HEK293T (cell line): ENCODE measurements around the gene WDR46.
A peak's percentile ranks its signal among the peaks of the same experiment; 100 is the strongest.

Experiments used
- CTCF ChIA-PET: fragments of 350-600 bp; formaldehyde crosslinking; extraction: SDS; loops from one replicate; lab custom pipeline; 2021; ENCODE audit warnings: antibody characterized with exemption, inconsistent platforms; lab: Yijun Ruan, JAX
- POLR2A ChIA-PET: fragments of 350-600 bp; formaldehyde crosslinking; extraction: SDS; loops from one replicate; lab custom pipeline; 2020; ENCODE audit warnings: antibody characterized with exemption, inconsistent platforms; lab: Yijun Ruan, JAX
- DNase-seq: peaks from one replicate; pipeline ENCODE4 v3.0.0; 2012; ENCODE audit warnings: mixed read lengths; ENCODE audit errors: extremely low spot score
- ARNT ChIP-seq: fragments of 450-650 bp; IDR thresholded peaks from 2 replicates; pipeline ENCODE4 v1.6.1; 2017; ENCODE audit warnings: mild to moderate bottlenecking
- BHLHE40 ChIP-seq: fragments of 450-650 bp; IDR thresholded peaks from 2 replicates; pipeline ENCODE4 v1.6.1; 2016; ENCODE audit warnings: mild to moderate bottlenecking, moderate library complexity, borderline replicate concordance
- CTBP1 ChIP-seq: fragments of 450-650 bp; IDR thresholded peaks from 2 replicates; pipeline ENCODE4 v1.6.1; 2016; ENCODE audit warnings: borderline replicate concordance
- ELF4 ChIP-seq: fragments of 450-650 bp; IDR thresholded peaks from 2 replicates; pipeline ENCODE4 v1.6.1; 2017; ENCODE audit warnings: antibody characterized with exemption
- FOXA1 ChIP-seq: fragments of 450-650 bp; IDR thresholded peaks from 2 replicates; pipeline ENCODE4 v1.6.1; 2016; ENCODE audit warnings: mild to moderate bottlenecking
- FOXK2 ChIP-seq: fragments of 450-650 bp; IDR thresholded peaks from 2 replicates; pipeline ENCODE4 v1.6.1; 2016; ENCODE audit warnings: mild to moderate bottlenecking
- FOXM1 ChIP-seq: fragments of 450-650 bp; IDR thresholded peaks from 2 replicates; pipeline ENCODE4 v1.6.1; 2017; ENCODE audit warnings: mild to moderate bottlenecking, borderline replicate concordance
- HDGF ChIP-seq: fragments of 450-650 bp; IDR thresholded peaks from 2 replicates; pipeline ENCODE4 v1.6.1; 2017; ENCODE audit warnings: antibody characterized with exemption, borderline replicate concordance
- L3MBTL2 ChIP-seq: fragments of 450-650 bp; conservative IDR thresholded peaks from 2 replicates; pipeline ENCODE4 v1.6.1; 2016; ENCODE audit warnings: mild to moderate bottlenecking
- LEF1 ChIP-seq: fragments of 450-650 bp; IDR thresholded peaks from 2 replicates; pipeline ENCODE4 v1.6.1; 2017; ENCODE audit warnings: mild to moderate bottlenecking, borderline replicate concordance
- NFRKB ChIP-seq: fragments of 450-650 bp; IDR thresholded peaks from 2 replicates; pipeline ENCODE4 v1.6.1; 2016; ENCODE audit warnings: mild to moderate bottlenecking, moderate library complexity
- PKNOX1 ChIP-seq: fragments of 450-650 bp; IDR thresholded peaks from 2 replicates; pipeline ENCODE4 v1.6.1; 2016
- SP1 ChIP-seq: fragments of 450-650 bp; IDR thresholded peaks from 2 replicates; pipeline ENCODE4 v1.6.1; 2017
- SUZ12 ChIP-seq: fragments of 450-650 bp; IDR thresholded peaks from 2 replicates; pipeline ENCODE4 v1.6.1; 2016; ENCODE audit warnings: mild to moderate bottlenecking
- TARDBP ChIP-seq: fragments of 450-650 bp; IDR thresholded peaks from 2 replicates; pipeline ENCODE4 v1.6.1; 2016
- ZNF384 ChIP-seq: fragments of 450-650 bp; IDR thresholded peaks from 2 replicates; pipeline ENCODE4 v1.6.1; 2016

WDR46 gene, protein sequence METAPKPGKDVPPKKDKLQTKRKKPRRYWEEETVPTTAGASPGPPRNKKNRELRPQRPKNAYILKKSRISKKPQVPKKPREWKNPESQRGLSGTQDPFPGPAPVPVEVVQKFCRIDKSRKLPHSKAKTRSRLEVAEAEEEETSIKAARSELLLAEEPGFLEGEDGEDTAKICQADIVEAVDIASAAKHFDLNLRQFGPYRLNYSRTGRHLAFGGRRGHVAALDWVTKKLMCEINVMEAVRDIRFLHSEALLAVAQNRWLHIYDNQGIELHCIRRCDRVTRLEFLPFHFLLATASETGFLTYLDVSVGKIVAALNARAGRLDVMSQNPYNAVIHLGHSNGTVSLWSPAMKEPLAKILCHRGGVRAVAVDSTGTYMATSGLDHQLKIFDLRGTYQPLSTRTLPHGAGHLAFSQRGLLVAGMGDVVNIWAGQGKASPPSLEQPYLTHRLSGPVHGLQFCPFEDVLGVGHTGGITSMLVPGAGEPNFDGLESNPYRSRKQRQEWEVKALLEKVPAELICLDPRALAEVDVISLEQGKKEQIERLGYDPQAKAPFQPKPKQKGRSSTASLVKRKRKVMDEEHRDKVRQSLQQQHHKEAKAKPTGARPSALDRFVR

GRCh38 chr6:33288921-33289783 is at the start of gene WDR46, which contains the start of gene PFDN6:
WDR46 (minus strand) TSS chr6:33289239; CDS start chr6:33289170, 69 bp downstream.
PFDN6 (plus strand) TSS chr6:33289601; CDS start chr6:33289857, 256 bp downstream.
- ChIA-PET POLR2A (interaction anchor here (0.8 to 3.5 kb wide), 11 partner anchors 9 to 291 kb away, joined by 3 to 44 read pairs (median 5); partner anchors contain the start of genes B3GALT4, BAK1, CUTA and RGL2), CTCF (interaction anchor here (0.6 to 1.8 kb wide), 5 partner anchors 9 to 23 kb away, joined by 3 to 6 read pairs (median 3); partner anchors contain the start of gene B3GALT4)
- TF ChIP-seq SUZ12 (no peak; the same call in 1 of the 2 replicates), ARNT (no peak), ZNF384 (no peak), FOXK2 (peak; percentile 92), FOXM1 (no peak), FOXA1 (no peak), PKNOX1 (peak; percentile 40; the same call in 1 of the 2 replicates), TARDBP (no peak), NFRKB (no peak), LEF1 (no peak), ELF4 (peak; percentile 96), CTBP1 (no peak), L3MBTL2 (peak; percentile 84), SP1 (no peak), HDGF (no peak), BHLHE40 (no peak)
- peak; percentile 86 for DNase-seq

- CTCF ChIA-PET: no interaction called here
- no peak for DNase-seq
- POLR2A ChIA-PET: no interaction called here
- TF ChIP-seq ARNT (no peak), BHLHE40 (no peak), HDGF (no peak), LEF1 (no peak), NFRKB (no peak), FOXK2 (no peak), FOXM1 (no peak), TARDBP (no peak), L3MBTL2 (no peak), ELF4 (no peak)
Measured at GRCh38 chr6:33336495-33336894, 47.5 kb upstream of the WDR46 start.

DNA sequence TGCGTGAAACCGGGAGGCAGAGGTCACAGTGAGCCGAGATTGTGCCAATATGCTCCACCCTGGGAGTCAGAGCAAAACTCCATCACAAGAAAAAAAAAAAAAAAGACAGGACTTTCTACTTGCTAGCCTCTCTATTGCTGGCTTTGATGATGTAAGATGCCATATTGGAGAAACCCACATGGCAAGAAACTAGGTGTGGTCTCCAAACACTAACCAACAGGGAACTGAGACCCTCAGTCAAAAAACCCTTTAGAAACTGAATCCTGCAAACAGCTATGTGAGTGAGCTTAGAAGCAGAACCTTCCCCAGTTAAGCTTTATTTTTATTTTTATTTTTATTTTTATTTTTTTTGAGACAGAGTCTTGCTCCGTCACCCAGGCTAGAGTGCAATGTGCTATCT is 46.9 kb upstream of the WDR46 start:
- ChIA-PET POLR2A (interaction anchor here (1.2 kb wide), 1 partner anchor 18 kb away, joined by 4 read pairs; the partner anchor contains the start of gene ZBTB22), CTCF (no interaction called here)
- no peak for DNase-seq
- TF ChIP-seq HDGF (no peak), CTBP1 (no peak), BHLHE40 (no peak), SP1 (no peak), PKNOX1 (no peak), FOXK2 (no peak), LEF1 (no peak), SUZ12 (no peak), NFRKB (no peak), TARDBP (no peak), FOXM1 (no peak), ELF4 (no peak), ARNT (no peak), FOXA1 (no peak), ZNF384 (no peak), L3MBTL2 (no peak)

GRCh38 chr6:33333666-33334065 is 44.6 kb upstream of the WDR46 start:
- POLR2A ChIA-PET: no interaction called here
- CTCF ChIA-PET: no interaction called here
- TF ChIP-seq ELF4 (no peak), LEF1 (no peak), FOXM1 (no peak), SUZ12 (no peak), L3MBTL2 (no peak), ARNT (no peak), BHLHE40 (no peak), FOXA1 (no peak), FOXK2 (no peak), ZNF384 (no peak), TARDBP (no peak), CTBP1 (no peak), HDGF (no peak)
- no peak for DNase-seq

- DNase-seq: no peak
- TF ChIP-seq FOXK2 (no peak), LEF1 (no peak), HDGF (no peak), FOXA1 (no peak), NFRKB (no peak), ARNT (no peak), FOXM1 (no peak), PKNOX1 (no peak), L3MBTL2 (no peak), SP1 (no peak), TARDBP (no peak), ZNF384 (no peak), CTBP1 (no peak), ELF4 (no peak), BHLHE40 (no peak), SUZ12 (no peak)
- POLR2A ChIA-PET: no interaction called here
- CTCF ChIA-PET: no interaction called here
Measured at GRCh38 chr6:33330736-33331135, 41.7 kb upstream of the WDR46 start.
